HG03175 (cell line): ENCODE results near the gene DCTN2.
"Not testable (repeated sequence)": the region's sequence is repeated elsewhere in the genome, so short reads cannot be mapped to it uniquely, and the experiment has no call there.

ENCODE experiments used
- ATAC-seq: cut with Tn5 transposase; IDR thresholded peaks from one replicate; pipeline ENCODE4 v1.9.1; 2021; ENCODE audit warnings: mild to moderate bottlenecking, moderate library complexity; ENCODE audit not compliant: unreplicated experiment

DCTN2 gene

DNA sequence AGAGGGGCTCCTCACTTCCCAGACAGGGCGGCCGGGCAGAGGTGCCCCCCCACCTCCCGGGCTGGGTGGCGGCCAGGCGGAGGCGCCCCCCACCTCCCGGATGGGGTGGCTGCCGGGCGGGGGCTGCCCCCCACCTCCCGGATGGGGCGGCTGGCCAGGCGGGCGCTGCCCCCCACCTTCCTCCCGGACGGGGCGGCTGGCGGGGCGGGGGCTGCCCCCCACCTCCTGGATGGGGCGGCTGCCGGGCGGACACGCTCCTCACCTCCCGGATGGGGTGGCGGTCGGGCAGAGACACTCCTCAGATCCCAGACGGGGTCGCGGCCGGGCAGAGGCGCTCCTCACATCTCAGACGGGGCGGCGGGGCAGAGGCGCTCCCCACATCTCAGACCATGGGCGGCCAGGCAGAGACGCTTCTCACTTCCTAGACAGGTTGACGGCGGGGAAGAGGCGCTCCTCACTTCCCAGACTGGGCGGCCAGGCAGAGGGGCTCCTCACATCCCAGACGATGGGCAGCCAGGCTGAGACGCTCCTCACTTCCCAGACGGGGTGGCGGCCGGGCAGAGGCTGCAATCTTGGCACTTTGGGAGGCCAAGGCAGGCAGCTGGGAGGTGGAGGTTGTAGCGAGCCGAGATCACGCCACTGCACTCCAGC is 51.8 kb downstream of the DCTN2 start:
- not testable (repeated sequence) for ATAC-seq

DNA sequence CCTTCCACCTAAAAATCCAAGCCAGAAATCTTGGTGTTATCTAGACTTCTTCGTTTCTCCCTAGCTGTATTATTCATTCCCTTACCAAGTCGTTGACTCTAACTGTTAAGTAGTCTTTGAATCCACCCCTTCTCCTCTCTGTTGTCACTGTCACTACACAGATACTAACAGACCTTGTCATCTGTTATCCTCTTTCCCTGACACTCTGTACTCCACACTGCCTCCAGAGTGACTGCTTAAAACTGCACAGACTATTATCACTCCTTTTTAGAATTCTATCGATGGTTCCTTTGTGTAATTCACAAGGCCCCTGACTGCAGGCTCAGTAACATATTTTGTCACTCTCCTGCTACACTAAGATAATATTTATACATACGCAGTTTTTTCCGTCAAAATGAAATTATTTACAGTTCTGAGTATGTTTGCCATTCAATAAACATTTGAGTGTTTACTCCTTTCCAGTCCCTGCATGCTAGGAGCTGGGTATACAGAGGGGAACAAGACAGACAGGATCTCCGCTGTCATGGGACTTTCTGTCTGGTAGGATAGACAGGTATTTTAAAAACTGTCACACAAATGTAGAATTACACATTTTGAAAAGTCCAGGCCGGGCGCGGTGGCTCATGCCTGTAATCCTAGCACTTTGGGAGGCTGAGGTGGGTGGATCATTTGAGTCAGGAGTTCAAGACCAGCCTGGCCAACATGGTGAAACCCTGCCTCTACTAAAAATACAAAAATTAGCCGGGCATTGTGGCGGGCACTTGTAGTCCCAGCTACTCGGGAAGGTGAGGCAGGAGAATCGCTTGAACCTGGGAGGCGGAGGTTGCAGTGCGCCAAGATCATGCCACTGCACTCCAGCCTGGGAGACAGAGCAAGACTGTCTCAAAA is 55.4 kb downstream of the DCTN2 start:
- ATAC-seq: no peak

DNA sequence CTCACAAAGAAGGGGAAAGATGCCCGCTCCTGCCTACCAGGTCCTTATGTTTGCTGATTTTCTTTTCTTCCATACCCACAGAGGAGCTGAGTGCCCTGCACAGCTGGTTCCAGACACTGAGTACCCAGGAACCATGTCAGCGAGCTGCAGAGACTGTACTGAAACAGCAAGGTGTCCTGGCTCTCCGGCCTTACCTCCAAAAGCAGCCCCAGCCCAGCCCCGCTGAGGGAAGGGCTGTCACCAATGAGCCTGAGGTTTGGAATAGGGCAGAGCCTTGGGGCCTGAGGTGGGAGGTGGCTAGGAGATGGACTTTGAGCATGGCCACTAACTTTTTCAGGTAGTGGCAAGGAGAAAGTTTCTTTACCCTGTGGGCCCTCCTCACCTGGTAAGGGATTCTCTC is 56.9 kb downstream of the DCTN2 start:
- ATAC-seq: no peak

DNA sequence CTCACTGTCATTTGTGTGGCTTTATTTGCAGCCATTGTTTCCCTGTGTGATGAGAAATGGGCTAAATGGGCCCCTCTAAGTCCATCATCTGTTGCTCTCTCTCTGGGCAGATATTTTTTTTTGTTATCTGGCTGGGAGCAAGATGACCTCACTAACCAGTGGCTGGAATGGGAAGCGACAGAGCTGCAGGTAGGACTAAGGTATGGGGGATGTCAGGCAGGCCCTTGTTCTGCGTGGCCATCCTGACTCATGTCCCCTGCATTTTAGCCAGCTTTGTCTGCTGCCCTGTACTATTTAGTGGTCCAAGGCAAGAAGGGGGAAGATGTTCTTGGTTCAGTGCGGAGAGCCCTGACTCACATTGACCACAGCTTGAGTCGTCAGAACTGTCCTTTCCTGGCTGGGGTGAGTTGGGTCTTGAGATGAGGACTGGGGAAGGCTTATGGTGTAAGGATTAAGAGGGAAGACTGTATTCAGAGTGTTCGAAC is 57.8 kb downstream of the DCTN2 start:
- ATAC-seq: no peak

DNA sequence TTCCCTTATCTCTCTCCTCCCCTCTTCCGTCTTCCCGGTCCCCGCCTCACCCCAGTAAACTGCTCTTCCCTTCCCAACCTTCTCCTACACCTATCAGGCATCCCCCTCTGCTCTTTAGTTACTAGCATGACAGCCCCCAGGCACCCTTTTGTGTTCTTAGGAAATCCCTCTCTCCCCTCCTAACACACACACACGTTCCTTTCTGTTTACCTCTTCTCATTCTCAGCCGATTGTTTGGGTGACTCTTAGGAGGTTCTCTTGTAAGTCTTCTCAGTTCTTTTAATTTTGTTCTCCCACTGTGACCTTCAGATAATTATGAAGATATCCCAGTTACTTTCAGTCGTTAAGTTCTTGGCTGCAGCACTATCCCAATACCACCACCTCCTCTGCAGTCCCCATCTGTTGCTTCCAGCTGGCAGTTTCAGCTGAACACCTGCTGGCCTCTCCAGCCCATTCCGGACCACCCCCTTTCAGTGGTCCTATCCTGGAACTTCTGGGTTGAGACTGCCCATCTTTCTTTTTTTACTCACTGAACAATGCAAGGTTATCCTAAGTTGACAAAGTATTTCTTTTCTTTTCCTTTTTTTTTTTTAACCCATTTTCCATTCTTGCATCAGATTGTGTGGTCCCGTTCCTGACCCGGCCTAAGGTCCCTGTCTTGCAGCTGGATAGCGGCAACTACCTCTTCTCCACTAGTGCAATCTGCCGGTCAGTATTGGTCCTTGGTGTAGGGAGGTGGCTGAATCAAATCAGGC is 58.4 kb downstream of the DCTN2 start:
- no peak for ATAC-seq

DNA sequence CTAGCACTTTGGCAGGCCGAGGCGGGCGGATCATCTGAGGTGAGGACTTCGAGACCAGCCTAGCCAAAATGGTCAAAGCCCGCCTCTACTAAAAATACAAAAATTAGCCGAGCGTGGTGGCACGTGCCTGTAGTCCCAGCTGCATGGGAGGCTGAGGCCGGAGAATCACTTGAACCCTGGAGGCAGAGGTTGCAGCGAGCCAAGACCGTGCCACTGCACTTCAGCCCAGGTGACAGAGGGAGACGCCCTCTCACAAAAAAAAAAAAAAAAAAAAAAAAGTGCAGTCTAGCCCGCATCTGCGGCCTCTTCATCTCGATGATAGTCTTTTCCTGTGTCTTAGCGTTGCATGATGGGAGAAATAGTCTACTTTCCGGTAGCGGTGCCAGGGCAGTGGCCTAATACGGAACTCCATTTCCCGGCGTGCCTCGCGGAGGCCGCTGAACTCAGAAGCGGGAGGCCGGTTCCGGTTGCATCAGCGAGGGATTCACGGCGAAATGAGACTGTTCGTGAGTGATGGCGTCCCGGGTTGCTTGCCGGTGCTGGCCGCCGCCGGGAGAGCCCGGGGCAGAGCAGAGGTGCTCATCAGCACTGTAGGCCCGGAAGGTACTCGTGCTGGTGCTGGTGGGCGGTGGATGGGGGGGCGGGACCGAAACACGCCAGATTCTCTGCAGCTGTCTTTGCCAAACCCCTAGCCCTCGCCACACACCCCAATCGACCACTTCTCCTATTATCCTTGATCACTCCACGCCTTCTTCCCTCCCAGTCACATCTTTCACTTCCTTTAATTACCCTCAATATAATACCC is 59.2 kb downstream of the DCTN2 start, which contains the start of gene MARS1:
Gene MARS1 (plus strand): TSS at position 472 of the 805 bp plus-strand sequence. CDS start 23 bp downstream, at position 495.
- ATAC-seq: peak; percentile 98

DNA sequence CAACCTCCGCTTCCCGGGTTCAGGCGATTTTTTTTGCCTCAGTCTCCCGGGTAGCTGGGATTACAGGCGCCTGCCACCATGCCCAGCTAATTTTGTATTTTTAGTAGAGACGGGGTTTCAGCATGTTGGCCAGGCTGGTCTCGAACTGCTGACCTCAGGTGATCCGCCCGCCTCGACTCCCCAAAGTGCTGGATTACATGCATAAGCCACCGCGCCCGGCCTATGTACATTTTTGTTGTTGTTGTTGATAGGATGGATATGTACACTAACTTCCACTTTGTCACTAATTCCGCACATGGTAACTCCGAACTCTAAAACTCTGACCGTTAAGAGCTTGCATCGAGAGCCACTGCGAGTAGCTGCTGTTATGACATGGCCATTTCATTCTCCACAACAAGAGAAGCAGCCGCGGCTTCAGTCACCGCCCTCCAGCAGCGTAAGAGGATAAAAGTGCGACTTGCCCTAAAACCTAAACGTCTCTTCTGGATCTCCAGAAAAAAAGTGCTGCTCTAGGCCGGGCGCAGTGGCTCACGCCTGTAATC is 59.9 kb downstream of the DCTN2 start:
- no peak for ATAC-seq

DNA sequence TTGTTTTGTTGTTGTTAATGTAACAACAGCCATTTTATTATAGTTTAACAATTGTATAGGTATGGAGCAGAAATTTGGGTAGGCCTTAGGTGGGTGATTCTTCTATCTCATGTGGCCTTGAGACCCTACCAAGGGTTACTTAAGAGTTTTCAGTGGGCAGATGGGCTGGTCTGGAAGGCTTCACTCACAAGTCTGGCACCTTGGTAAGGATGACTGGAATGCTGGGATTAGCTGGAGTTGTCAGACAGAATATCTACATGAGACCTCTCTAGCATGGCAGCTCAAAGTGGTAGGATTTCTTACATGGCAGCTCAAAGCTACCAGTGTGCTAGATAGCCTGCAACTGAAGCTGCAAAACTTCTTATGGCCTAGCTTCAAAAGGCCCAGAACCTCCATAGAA is 61.3 kb downstream of the DCTN2 start:
- ATAC-seq: no peak

DNA sequence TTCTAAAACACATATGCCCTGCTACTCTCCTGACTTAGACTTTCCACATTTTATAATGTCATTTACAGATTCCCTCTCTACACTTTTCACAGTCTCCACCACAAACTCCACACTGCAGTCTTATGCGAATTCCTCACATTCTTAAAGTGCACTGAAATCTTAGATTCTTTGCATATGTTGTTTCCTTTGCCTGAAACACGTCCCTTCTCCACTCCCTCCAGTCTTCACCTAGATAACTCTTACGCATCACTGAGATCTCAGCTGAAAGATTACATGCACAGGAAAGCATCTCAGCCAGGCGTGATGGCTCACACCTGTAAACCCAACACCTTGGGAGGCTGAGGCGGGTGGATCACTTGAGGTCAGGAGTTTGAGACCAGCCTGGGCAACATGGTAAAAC is 63.5 kb downstream of the DCTN2 start:
- ATAC-seq: no peak

DNA sequence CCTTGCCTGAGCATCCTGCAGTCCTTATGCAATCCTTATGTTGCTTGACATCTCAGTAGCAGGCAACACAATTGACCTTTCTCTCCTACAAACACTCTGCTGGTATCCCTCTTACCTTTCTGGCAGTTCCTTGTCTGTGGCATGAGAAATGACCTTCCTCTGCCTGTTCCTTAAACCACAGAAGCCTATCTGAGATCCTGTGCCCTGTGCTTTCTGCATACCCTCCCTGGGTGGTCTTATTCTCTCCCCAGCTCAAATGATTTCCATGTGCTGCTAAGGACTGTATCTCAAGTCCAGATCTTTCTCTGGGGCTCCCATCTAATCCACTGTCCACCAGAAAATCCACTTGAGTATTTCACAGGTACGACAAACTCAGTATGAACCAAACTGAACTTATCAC is 65.3 kb downstream of the DCTN2 start:
- ATAC-seq: no peak
